GM21619 (cell line): ENCODE data around the gene CCND2.

ENCODE experiments used
- ATAC-seq: cut with Tn5 transposase; IDR thresholded peaks from one replicate; pipeline ENCODE4 v1.9.1; 2021; ENCODE audit not compliant: unreplicated experiment

Gene CCND2

GRCh38 chr12:4289231-4289878 lies 15.8 kb downstream of the CCND2 start:
- ATAC-seq, result no peak

DNA sequence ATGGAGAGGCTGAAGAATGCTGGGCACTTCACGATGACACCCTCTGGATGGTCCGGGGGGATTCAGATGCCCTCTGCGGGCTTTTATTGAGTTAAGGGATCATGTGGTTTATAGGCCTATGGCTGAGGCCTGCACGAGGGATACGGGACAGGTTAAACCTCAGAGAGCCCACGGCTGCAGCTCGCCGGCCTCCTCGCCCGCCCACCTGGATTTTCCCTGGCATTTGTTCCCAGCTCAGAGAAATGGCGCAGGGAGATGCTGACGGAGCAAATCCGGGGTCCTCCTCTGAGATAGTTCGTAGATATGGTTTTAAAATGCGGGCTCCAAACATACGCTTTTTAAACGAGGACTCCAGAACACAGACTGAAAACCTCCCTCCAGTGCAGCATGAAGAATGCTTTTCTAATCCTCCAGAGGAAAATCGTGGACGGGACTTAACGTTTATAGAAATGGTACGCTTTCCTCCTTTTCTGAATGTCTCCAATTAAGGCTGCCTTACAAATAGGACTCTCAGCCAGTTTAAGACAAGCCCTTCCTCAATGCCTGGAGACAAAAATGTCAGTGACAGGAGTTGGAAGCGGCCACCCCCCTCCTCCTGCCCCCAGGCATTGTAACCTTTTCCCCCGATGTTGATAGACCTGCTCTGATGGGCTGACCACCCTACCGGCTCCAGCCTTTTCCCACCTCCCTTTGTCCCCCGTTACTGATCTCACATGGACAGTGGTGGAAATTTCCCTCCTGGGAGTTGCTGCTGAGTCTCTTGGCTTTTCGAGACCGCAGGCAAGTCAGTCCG lies 16.6 kb downstream of the CCND2 start:
- ATAC-seq, result no peak

DNA sequence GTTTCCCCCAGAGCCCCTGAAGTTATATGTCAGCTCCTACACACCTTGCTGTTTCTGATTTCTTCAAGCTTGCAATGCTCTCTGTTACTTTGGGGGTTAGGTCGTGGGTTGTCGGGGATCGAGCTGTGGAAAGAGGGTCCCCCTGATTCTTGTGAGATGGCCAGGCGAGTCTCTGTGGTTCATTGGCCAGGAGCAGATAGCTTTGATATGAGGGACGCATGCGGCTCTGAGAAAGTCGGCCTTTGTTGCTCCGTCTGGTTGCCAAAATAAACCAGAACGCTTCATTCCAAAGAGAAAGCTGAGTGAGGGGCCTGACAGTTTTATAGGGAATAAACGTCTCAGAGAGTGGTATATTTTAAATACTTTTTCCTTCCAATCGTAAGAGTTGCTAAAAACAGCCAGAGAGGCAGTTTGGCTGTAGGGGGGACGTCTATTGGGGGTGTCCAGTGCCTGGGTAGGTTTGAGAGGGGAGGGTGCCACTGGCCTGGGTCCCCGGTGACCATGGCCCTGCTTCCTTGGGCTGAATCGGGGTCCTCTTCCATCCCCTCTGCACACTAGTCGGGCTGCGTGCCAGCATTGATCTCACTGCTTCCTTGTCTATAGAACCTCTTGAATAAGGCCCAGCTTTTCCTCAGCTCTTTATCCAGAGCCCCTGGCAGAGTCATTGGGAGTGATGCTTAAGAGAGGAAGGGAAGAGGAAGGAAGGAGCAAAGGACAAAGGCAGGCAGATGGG lies 18.9 kb downstream of the CCND2 start:
- no peak for ATAC-seq

DNA sequence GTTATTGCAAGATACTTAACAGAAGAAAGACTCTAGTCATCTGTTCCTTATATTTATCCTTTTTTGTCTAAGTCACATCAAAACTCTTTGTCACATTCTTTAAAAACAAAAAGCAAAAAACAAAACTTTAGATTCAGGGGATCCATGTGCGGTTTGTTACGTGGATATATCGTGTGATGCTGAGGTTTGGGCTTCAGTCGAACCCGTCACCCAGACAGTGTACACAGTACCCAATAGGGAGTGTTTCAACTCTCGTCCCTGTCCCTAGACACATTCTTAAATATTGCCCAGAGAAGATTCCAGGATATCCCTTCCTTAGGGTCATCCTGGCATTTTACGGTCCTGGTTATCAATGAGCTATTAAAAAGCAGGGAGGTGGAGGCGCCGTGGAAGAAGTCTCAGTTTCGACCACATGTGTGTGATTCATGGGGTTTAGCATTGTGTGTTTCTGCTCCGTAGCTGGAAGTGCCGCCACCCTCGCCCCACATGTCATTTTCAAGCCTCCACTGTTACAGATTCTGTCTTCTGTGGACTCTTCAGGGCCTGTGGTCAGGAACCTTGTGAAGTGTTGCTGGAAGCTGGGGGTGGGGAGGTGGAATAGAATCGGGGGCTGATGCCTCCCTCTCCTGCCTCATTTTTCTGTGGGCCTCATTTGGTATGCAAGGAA lies 19.9 kb downstream of the CCND2 start:
- ATAC-seq, result no peak

- no peak for ATAC-seq
These were observed 20.5 kb downstream of the CCND2 start for GRCh38 chr12:4293966-4294505.

GRCh38 chr12:4296751-4297150 lies 23.2 kb downstream of the CCND2 start:
- ATAC-seq, result no peak

GRCh38 chr12:4297617-4298016 lies 24.1 kb downstream of the CCND2 start:
- no peak for ATAC-seq

DNA sequence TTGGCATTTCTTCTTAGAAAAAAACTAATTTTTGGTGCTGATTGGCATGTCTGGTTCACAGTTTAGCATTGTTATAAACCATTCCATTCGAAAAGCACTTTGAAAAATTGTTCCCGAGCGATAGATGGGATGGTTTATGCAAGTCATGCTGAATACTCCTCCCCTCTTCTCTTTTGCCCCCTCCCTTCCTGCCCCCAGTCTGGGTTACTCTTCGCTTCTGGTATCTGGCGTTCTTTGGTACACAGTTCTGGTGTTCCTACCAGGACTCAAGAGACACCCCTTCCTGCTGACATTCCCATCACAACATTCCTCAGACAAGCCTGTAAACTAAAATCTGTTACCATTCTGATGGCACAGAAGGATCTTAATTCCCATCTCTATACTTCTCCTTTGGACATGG lies 27.3 kb downstream of the CCND2 start:
- ATAC-seq, result no peak

DNA sequence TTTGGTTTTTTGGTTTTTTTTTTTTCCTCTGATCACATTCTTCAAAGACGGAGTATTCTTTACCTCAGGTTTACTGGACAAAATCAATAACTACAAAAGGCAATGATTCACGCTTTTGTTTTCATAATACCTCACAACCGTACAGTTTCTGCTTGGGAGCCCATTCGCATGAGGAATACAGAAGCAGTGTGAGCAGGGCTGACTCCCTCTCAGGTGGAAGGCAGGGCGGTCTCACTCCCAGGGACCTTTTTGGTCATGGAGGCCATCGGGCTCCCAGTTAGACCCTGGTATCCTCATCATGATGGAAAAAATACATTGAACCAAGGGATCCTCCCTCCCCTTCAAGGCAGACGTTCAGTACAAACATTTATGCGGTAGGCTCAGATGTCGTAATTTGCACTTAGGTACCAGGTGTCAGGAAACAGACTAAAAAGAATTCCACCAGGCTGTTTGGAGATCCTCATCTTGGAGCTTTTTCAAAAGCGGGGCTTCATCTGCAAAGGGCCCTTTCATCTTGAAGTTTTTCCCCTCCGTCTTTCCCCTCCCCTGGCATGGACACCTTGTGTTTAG lies 28.5 kb downstream of the CCND2 start:
- no peak for ATAC-seq

- no peak for ATAC-seq
These were observed 29.3 kb downstream of the CCND2 start for GRCh38 chr12:4302881-4303280.

DNA sequence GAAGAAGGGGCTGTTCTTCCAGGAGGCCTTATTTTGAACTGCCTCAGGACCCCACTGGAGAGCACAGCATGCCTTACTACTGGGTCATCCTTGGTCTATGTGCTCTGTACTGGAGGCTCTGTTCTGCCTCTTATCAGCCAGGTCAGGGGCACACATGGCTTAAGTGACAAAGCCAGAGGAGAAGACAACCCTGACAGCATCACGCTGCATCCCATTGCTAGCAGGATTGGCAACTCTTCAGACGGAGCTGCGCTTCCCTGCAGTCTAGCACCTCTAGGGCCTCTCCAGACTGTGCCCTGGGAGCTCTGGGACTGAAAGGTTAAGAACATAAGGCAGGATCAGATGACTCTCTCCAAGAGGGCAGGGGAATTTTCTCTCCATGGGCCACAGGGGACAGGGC lies 30.2 kb downstream of the CCND2 start:
- no peak for ATAC-seq

GRCh38 chr12:4307593-4308333 lies 34.2 kb downstream of the CCND2 start:
- ATAC-seq, result no peak

- no peak for ATAC-seq
These were observed 34.9 kb downstream of the CCND2 start for GRCh38 chr12:4308334-4308950.

DNA sequence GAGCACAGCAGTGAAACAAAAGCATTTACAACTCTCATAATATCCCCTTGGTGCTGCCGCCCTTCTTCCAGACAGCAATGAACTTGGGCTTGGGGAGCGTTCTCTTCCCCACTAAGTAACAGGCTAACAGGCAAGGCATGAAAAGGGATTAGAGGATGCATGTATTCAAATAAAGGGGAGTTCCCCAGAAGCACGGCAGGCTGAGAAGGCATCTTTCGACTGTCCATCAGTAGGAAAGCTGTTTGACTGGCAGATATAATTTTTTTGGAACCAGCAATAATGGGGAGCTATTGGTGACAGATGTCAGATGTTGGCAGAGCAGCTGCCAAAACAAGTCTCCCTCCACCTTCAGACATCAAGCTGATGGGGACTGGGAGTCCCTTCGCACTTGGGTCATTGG lies 38.2 kb downstream of the CCND2 start:
- no peak for ATAC-seq

- ATAC-seq, result no peak
These were observed 38.7 kb downstream of the CCND2 start for GRCh38 chr12:4312251-4312650.

GRCh38 chr12:4320497-4320852 lies 46.9 kb downstream of the CCND2 start:
- peak; percentile 28 for ATAC-seq

DNA sequence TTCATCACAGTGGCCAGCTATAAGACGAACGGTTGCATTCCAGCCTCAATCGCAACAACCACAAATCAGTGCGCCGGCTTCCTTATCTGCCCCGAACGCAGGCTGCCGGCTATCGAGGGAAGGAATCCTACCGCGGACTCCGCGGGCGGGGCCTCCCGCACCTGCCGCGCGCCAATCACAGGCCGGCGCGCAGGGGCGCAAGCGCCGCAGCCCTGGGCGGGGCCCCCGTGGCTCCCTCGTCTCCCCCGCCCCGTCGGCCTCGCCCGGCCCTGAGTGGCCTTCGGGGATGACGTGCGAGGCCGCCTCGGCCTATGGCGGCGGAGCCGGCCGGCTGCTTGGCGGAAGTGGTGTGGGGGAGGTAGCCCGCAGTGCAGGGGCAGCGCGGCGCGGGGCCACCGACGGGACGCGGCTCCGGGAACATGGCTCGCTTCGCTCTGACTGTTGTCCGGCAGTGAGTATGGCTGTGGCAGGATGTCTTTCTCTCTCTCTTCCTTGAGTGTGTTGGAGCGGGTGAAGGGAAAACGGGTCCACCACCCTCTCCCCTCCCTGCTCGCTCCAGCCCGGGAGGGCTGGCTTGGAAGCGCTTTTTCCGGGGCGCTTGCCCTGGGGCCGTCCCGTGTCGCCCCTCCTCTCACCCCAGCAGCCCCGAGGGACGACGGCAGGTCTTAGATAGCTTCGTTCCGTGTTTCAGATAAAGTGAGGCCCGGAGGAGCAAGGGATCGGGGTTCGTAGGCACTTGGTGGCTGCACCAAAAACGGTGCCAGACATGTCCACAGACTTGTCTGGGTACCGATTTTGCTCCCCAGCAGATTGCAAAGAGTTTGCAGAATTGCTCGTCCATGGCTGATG lies 47.5 kb downstream of the CCND2 start, which contains the start of gene TIGAR:
Gene TIGAR (plus strand): TSS at position 361 of the 849 bp plus-strand sequence. CDS start 59 bp downstream, at position 420.
- peak; percentile 96 for ATAC-seq

GRCh38 chr12:4322726-4323125 lies 49.2 kb downstream of the CCND2 start:
- ATAC-seq, result no peak
